Measurements from ENCODE around the gene MRPL27.

MRPL27 gene

GRCh38 chr17:50397111-50397918 is 24.3 kb upstream of the MRPL27 start, which contains the start of gene LRRC59 (continued):
- TF ChIP-seq ZNF830 (tag by site-specific recombination; IDR thresholded peaks at IDR 0.05; ENCODE audit: low read depth) (no peak), ZNF776 (tag by site-specific recombination; IDR thresholded peaks at IDR 0.05; ENCODE audit: borderline replicate concordance) (no peak), ZNF518A (tag by site-specific recombination; conservative IDR thresholded peaks at IDR 0.05; ENCODE audit: low read depth) (peak; percentile 60; the same call in 1 of the 2 replicates), ZNF555 (tag by site-specific recombination; conservative IDR thresholded peaks at IDR 0.05) (no peak), ZNF768 (tag by site-specific recombination; IDR thresholded peaks at IDR 0.05) (no peak), SCRT1 (tag by site-specific recombination; IDR thresholded peaks at IDR 0.05; ENCODE audit: borderline replicate concordance) (no peak), SP3 (tag by site-specific recombination; IDR thresholded peaks at IDR 0.05) (peak; percentile 79), ZNF416 (tag by site-specific recombination; IDR thresholded peaks at IDR 0.05) (no peak), HOXA7 (CRISPR knock-in tag; IDR thresholded peaks at IDR 0.05; ENCODE audit: borderline replicate concordance) (no peak), ZNF777 (tag by site-specific recombination; IDR thresholded peaks at IDR 0.05; ENCODE audit: borderline replicate concordance) (peak; percentile 55; the same call in 1 of the 2 replicates), ZNF10 (tag by site-specific recombination; IDR thresholded peaks at IDR 0.05) (no peak), ZNF561 (tag by site-specific recombination; IDR thresholded peaks at IDR 0.05; ENCODE audit: borderline replicate concordance) (peak; percentile 50; the same call in 1 of the 2 replicates), PATZ1 (tag by site-specific recombination; IDR thresholded peaks at IDR 0.05) (peak; percentile 66), ZNF623 (tag by site-specific recombination; IDR thresholded peaks at IDR 0.05) (peak; percentile 19; the same call in 1 of the 2 replicates)
- TF ChIP-seq, protein P1, sequence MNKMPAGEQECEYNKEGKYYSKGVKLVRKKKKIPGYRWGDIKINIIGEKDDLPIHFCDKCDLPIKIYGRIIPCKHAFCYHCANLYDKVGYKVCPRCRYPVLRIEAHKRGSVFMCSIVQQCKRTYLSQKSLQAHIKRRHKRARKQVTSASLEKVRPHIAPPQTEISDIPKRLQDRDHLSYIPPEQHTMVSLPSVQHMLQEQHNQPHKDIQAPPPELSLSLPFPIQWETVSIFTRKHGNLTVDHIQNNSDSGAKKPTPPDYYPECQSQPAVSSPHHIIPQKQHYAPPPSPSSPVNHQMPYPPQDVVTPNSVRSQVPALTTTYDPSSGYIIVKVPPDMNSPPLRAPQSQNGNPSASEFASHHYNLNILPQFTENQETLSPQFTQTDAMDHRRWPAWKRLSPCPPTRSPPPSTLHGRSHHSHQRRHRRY (tag by site-specific recombination; IDR thresholded peaks at IDR 0.05): no peak

- peak overlapping the region; percentile 81 for H3K27ac ChIP-seq (ENCODE audit: extremely low read depth, low read depth, low read length)
- H3K36me3 ChIP-seq (ENCODE audit: control insufficient read depth in 2 of 2, insufficient read depth in 1 of 2, low read length in 2 of 2): peaks cover 39 to 41% of the 10 kb centered on the region in 2 experiments
- peaks cover 9% of the 10 kb centered on the region for H3K4me1 ChIP-seq (ENCODE audit: control insufficient read depth, insufficient read depth, low read length)
- H3K4me3 ChIP-seq (ENCODE audit: low read depth, low read length): peak overlapping the region; percentile 74
- POLR2A ChIA-PET: interaction anchor here (0.6 to 4.8 kb wide), 25 partner anchors 8 to 470 kb away, joined by 3 to 41 read pairs (median 4); partner anchors contain the start of genes ACSF2, EME1, LUC7L3 and RSAD1
- no peaks in the 10 kb centered on the region for H3K9me3 ChIP-seq (ENCODE audit: control insufficient read depth, insufficient read depth, low read depth, low read length)
- CTCF ChIA-PET: interaction anchor here (0.6 to 5.0 kb wide), 39 partner anchors 10 to 308 kb away, joined by 3 to 71 read pairs (median 7); partner anchors contain the start of genes ACSF2, EME1, MRPL27 and RSAD1
- no peak for TF ChIP-seq MEIS1 (CRISPR knock-in tag; IDR thresholded peaks at IDR 0.05; ENCODE audit: borderline replicate concordance)
- no peak for TF ChIP-seq ZNF223 (tag by site-specific recombination; IDR thresholded peaks at IDR 0.05)
- TF ChIP-seq ZSCAN16 (tag by site-specific recombination; IDR thresholded peaks at IDR 0.05): no peak
- no peak for TF ChIP-seq ZNF391 (tag by site-specific recombination; IDR thresholded peaks at IDR 0.05; ENCODE audit: borderline replicate concordance, low read depth)
- TF ChIP-seq HOXC10 (CRISPR knock-in tag; IDR thresholded peaks at IDR 0.05): no peak
- no peak for TF ChIP-seq KLF8 (tag by site-specific recombination; IDR thresholded peaks at IDR 0.05)
- TF ChIP-seq ZBTB26 (tag by site-specific recombination; optimal IDR thresholded peaks at IDR 0.05): no peak
- TF ChIP-seq ZNF404 (tag by site-specific recombination; IDR thresholded peaks at IDR 0.05): no peak
- TF ChIP-seq ZNF146 (tag by site-specific recombination; IDR thresholded peaks at IDR 0.05): no peak
- no peak for TF ChIP-seq ZNF423 (tag by site-specific recombination; IDR thresholded peaks at IDR 0.05)
Observed at GRCh38 chr17:50396261-50397110, 23.5 kb upstream of the MRPL27 start.
